ENCODE results near the gene RENBP.
A peak's percentile ranks its signal among the peaks of the same experiment; 100 is the strongest.

Gene RENBP

DNA sequence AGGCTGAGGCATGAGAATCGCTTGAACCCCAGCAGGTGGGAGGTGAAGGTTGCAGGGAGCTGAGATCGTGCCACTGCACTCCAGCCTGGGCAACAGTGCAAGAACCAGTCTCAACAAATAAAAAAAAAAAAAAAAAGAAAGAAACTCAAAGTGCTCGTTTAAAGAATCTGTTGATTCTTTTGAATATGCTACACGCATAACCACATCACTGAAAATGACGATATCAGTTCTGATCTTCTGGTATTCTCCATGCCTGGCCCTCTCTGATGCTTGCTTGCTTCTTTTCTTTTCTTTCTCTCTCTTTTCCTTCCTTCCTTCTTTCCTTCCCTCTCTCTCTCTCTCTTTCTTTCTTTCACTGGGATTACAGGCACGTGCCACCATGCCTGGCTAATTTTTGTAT, 32.6 kb downstream of the RENBP start:
- no peak for DNase-seq

DNA sequence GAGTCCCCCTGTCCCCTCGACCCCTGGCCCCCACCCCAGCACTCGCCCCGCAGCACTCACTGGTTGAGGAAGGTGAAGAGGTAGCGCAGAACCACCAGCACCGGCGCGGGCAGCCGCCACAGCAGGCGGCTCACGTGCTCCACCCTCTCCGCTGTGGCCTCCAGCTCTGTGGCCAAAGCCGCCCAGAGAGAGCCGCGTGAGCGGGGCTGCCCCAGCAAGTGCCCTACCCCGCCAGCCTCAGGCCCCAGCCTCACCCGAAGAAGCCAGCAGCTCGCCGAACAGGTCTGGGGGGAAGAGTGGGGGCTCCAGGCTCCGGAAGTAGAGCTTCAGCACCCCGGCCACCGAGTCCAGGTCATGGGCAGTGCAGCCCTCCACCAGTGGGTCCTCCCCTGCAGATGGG, 34.0 kb downstream of the RENBP start:
- no peak for DNase-seq

DNA sequence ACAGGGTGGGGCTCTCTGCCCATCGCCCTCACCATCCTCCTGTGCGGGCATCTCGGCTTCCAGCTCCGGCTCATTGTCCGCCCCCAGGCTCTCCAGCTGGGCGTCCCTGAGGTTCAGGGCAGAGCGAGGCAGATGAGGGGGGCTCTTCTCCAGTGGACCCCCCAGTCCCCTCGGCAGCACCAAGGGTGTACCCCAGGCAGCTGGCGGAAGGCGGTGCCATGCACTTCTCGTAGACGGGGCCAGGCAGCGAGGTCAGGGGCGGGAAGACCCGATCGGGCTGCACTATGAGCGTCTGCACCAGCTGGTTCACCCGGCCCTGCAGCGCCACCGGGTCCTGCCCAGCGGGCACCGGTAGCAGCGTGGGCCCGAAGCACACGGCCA, 34.5 kb downstream of the RENBP start:
- DNase-seq = no peak

DNA sequence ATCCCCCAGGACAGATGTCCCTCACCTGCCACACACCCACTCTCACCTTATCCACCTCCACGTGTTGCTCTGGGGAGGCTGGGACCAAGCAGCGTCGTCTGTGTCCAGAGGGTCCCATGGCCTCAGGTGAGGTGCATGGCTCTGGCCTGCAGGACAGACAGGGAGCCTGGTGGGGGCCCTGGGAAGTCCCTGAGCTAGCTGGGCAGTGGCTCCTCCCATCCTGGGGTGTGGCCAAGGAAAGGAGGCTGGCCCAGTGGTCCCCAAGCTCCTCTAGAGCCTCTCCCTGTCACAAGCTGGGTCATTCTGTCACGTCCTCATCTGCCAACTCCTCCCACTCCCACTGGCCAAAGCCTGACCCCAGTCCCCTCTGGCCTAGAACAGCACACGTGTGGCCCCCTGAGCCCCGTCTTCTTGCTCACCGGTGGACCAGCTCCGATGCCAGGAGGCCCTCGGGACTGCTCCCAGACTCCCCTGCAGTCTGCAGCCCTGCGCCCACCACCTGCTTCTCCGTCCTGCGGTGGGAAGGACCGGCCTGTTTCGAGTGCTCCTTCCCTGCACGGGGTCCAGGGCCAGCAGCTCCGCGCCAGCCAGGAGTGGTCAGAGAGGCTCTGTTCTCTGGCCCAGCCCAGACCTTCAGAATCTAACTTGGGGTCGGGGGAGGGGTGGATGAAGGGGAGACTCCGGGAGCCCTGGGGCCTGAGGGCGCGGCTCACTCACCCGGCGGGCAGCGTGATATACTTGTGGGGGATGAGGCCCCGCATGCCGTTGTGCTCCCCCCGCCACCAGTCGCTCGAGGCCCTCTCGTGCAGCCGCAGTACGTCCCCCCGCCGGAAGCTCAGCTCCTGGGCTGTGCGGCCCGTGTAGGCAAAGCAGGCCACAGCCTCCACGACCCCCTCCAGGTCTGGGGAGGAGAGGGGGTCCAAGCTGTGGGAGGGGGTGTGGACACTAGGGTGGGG, 35.1 kb downstream of the RENBP start:
- DNase-seq = no peak

DNA sequence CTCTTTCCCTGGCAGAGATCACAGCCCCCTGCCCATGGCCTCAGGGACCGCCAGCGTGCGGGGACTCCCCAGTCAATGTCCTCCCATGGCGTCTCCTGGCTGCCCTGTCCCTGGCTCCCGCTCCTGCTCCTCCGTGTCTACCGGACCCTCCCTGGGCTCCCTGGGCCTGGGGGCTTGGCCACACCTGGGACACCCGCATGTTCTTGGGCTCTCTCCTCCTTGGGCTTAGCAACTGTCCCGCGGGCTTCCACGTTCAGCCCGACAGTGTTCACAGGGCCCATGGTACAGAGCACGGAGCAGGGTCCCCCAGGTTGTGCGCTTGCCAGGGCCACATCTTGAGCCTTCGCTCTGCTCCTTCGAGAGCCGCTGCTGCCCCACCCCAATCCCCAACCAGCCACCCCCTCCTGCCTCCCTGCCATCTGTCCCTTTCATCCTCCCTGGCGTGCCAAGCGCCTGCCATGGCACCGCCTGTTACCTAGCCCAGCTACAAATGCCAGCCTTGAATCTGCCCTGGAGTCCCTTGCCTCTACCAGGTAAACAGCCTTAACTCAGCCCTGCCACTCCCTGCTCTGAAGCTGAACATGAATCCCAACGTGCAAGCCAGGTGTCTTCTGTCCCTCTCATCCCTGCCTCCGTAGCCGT, 36.1 kb downstream of the RENBP start:
- no peak for DNase-seq

DNA sequence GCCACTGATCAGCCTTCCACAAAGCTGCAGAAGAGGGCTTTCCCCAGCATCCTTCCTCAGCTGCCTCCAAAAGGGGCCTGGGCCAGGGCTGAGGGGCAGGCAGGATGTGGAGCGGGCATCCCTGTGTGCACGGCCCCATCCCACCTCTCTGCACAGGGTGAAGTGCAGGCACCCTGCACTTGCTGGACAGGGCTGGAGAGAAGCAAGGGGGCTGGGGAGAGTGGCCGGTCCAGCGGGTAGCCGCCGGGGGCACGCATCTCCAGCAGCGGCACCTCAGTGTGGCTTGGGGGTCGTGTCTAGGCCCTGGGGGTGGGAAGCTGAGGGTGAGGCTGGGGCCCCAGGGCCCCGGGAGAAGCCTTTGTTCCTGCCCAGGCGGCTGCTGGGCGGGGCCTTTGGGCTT, 37.0 kb downstream of the RENBP start:
- DNase-seq = no peak

DNA sequence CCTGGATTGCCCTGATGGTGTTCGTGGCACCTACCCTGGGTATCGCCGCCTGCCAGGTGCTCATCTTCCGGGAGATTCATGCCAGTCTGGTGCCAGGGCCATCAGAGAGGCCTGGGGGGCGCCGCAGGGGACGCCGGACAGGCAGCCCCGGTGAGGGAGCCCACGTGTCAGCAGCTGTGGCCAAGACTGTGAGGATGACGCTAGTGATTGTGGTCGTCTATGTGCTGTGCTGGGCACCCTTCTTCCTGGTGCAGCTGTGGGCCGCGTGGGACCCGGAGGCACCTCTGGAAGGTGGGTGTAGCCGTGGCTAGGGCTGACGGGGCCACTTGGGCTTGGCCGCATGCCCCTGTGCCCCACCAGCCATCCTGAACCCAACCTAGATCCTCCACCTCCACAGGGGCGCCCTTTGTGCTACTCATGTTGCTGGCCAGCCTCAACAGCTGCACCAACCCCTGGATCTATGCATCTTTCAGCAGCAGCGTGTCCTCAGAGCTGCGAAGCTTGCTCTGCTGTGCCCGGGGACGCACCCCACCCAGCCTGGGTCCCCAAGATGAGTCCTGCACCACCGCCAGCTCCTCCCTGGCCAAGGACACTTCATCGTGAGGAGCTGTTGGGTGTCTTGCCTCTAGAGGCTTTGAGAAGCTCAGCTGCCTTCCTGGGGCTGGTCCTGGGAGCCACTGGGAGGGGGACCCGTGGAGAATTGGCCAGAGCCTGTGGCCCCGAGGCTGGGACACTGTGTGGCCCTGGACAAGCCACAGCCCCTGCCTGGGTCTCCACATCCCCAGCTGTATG, 38.1 kb downstream of the RENBP start:
- DNase-seq = no peak

DNA sequence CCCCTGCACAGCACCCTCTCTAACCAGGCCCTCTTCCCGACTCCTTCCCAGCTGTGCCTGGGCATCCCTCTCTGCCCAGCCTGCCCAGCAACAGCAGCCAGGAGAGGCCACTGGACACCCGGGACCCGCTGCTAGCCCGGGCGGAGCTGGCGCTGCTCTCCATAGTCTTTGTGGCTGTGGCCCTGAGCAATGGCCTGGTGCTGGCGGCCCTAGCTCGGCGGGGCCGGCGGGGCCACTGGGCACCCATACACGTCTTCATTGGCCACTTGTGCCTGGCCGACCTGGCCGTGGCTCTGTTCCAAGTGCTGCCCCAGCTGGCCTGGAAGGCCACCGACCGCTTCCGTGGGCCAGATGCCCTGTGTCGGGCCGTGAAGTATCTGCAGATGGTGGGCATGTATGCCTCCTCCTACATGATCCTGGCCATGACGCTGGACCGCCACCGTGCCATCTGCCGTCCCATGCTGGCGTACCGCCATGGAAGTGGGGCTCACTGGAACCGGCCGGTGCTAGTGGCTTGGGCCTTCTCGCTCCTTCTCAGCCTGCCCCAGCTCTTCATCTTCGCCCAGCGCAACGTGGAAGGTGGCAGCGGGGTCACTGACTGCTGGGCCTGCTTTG, 38.9 kb downstream of the RENBP start:
- DNase-seq = no peak

DNA sequence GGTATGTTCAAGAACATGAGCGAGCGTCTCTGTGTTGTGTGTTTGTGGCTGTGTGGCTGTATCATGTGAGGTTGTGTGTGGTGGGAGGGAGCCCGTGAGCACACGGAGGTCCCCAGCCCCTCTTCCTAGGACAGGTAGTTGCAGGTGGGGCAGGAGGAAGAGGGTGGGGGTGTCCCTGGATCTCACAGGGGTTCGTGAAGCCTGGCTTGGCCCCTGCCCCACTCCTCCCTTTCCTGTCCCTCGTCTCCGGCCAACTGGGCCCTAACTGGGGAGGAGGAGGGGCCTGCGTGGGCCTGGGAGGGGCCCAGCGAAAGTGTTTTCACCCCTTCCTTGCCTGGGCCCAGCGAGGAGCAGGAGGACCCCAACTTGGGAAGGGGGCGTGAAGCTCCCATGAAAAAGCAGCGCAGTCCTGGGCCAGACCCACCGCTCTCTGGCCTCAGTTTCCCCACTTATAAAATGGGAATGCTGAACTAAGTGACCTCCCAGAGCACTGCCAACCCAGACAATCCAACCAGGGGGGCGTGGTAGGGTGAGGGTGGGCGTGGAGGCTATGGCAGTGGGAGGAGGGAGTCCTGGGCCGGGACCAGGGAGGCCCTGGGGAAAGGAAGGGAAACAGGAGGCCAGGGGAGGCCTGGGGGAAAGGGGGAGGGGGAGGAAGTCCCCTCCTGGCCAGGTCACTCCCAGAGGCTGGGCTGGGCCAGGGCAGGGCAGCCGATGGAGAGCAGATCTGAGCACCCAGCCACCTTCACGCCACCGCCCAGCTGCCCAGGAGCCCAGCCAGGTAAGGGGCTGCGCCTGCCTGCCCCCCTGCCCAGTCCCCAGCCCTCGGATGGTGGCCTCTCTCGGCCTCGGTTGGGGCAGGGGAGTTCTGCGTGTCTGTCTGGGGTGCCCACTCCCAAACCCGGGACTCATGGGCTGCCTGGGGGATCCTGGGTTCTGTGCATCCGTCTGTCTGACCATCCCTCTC, 40.2 kb downstream of the RENBP start, which contains the start of gene AVPR2:
AVPR2 (plus strand) TSS at position 683 of the 967 bp plus-strand sequence. CDS start 473 bp downstream, outside the sequence.
- DNase-seq = no peak

DNA sequence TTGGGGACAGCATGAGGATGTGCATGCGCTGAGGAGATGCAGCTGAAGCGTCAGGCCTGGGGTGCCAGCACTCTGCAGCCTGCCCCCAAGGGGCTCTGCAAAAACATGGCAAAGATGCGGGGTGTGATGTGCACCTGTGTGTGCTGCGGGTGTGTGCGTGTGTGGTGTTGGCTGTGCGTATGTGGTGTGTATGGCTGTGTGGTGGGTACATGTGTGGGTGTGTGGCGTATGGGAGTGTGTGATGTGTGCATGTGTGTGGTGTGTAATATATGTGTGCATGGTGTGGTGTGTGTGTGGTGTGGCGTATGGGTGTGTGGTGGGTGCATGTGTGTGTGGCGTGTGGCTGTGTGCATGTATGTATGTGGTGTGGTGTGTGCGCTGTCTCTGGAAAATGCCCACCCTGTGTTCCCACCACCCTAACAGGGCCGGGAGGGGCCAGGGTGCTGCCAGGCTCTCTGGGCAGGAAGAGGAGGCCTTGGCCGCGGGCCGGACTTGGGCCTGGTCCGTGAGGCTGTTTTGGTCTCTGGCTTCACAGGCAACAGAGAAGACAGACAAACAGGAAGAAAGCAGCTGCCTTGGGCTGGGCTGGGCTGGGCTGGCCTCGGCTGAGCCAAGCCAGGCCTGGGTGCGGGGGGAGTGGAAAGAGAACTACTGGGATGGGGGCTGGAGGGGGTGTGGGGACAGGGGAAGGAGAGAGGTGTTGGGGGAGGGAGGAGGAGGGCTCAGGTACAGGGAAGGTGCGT, 41.0 kb downstream of the RENBP start:
- no peak for DNase-seq

DNA sequence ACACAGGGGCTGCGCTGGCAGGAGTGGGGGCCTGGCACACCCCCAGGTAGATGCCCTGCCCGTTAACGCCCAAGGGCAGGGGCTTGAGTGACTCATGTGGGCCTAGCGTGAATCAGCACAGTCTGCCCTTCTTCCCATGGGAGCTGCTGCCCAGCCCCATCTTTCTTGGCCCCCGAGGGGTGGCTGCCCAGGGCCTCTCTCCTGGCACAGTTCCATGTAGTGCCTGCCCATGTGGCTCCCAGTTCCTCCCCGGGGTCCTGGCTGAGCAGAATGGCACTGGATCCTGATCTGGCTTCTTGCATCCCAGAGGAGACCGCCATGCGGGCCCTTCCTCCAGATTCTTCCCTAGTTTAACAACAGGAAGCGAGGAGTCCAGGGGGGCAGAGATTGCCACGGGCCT, 42.1 kb downstream of the RENBP start:
- no peak for DNase-seq

DNA sequence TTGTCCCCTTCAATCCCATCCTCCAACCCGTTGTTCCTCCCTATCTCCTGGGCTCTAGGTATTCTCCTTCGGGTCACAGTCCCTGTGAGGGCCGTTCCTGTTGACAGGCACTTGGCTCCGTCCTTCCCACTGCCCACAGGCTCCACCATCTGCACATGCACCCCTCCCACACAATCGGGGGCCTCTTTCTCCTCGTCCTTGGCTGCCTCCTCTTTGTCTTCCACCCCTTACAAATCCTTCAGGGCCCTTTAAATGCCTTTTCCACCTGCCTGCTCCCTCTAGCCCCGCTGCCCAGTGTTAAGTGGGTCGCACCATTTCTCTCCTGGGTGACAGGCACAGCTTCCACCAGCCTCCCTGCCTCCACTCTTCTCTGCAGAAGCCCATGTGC, 42.7 kb downstream of the RENBP start:
- DNase-seq = no peak

DNA sequence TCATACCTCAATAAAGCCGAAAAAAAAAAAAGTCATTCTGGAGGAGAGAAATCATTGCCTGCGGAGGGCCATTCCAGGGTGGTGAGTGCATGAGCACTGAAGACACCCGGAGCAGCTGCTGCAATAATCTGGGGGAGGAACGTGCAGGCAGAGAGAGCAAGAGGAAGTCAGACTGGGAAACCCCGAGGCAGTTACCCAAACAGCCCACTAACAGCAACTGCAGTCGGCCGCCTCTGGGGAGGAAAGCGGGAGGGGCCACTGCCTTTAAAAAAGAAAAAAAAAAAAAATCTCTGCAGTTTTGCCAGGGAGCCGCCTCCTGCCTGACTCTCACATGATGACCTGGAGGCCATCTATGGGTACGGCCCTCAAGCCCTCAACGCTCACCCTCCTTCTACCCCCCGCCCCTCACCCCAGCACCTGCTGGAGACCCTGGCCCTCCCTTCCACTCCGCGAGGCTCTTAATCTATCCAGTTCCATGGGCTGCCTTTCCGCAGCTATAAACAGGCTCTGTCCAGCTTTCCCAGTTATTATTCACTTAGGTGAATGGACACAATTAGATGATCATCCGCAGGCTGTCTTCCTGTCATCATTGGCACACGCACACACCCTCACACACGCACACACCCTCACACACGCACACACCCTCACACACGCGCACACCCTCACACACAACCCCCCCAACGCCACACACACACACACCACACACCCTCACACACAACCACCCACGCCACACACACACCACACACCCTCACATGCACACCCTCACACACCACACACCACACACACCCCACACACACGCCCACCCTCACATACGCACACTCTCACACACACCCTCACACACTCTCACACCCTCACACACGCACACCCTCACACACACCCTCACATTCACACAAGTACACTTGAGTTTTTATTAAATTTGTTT, 43.4 kb downstream of the RENBP start:
- peak; percentile 49 for DNase-seq

DNA sequence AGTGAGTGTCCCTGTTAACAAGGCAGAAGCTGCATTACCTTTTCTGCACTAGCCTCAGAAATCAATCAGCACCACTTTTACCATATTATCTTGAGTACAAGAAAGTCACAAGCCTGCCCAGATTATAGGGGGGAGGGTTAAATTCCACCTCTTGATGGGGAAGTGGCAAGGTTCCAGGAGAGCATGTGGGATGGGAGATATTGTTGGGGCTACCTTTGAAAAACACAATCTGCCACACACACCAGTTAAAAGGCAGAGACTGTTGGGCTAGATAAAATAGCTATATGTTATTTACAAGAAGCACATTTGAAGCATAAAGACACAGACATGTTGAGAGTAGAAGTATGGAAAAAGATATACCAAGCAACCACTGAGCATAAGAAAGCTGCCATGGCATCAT, 46.5 kb downstream of the RENBP start:
- DNase-seq = no peak

DNA sequence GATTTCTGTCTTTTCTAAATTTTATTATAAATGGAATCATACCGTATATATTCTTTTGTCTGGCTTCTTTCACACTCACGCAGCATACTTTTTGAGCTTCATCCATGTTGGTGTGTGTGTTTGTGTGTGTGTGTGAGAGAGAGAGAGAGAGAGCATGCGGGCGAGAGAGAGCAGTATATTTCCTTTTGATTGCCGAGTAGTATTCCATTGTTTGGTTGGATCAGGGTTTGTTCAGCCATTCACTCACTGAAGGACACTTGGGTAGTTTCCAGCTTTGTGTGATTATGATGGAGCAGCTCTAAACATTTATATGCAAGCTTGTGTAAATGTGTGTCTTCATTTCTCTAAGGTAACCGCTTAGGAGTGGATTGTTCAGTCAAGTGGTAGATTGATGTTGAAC, 55.3 kb downstream of the RENBP start:
- no peak for DNase-seq

DNA sequence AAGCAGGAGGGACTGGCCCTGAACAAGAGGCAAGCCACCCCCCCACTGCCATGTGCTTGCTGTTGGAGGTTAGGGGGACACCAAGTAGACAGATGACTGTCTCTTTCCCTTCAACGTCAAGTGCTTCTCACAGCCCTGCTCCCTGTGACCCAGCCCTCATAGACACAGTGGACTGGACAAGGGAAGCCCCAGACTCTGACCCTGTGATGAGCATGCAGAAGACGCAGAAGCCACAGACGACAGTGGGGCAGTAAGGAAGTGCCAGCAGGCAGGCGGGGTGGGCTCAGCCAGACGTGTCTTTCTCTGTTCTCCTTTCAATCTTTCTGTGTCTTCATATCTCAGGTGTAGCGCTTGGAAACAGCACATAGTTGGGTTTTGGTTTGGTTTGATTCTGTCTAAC, 56.1 kb downstream of the RENBP start:
- no peak for DNase-seq

DNA sequence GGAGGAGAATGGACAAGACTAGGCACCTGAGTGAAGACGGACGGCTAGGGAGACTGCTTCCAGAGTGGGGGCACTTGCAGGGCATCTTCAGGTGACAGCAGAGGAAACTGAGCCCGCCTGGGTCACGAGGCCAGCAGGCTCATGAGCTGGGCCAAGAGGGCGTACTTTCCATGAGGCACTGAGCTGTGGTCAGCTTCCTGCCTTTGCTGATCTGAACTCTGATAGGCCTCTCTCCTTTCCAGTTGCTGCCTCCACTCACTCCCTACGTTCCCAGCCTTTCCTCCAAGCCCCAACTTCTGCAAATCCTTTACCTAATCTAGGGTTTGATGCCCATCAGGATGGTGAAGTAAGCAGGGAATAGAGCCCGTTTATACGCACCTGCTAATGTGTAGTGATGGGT, 57.1 kb downstream of the RENBP start:
- DNase-seq = no peak

DNA sequence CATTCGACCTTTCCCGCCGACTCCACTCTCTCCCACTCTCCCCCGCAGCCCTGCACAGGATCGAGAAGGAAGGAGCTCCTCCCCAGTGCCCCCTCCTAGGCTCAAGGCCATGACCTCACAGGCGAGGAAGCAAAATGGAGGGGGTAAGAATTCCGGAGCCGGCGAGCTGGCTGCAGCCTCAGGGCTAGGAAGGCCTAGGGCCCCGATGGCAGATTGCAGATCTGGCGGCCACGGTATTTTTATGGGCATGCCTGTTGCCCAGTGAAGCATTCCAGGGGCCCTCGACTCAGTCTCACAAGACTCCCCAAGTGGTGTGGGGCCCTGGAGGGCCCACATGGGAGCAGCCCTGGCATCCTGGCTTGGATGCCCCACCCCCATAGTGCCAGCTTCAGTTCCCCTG, 57.5 kb downstream of the RENBP start:
- no peak for DNase-seq

DNA sequence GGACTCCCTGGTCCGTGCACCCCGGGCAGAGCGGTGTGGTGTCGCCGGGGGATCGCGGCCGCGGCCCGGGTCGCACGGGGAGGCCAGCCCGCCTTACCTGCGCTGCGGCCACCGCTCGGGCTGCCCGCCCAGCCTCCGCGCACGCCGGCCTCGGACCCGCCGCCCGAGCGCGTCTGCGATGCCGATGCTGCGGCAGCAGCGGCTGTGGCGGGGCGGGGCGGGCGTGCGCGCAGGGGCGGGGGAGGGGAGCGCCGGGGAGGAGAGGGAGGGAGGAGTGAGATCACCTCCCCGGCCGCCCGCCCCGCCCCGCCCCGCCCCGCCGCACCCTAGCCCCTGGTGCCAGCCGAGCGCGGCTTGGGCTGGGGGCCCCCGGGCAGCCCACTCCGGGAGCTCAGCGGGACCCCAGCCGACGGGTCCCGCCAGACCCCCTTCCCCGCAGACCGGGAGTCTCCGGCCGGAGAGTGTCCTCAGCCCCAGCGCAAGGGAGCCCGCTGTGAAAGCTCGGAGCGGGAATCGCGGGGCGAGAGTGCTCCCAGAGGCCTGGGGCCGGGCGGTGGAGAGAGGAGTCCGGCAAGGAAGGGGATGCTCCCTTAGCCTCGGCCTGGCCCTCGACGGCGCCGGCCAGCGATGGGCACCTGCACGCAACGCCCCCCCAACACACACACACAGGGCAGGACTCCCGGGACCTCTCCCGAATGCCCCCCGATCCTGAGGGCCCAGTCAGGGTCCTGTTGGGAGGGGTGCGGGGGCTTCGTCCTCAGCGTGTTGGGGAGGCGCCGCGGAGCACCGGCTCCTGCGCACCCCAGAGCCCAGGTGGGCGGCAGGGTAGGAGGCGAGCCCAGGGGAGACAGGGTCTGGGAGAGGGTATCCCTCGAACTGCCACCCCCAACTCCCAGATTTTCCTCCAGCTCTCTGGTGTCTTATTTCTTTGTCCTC, 58.2 kb downstream of the RENBP start, which contains the start of gene L1CAM:
L1CAM (minus strand) TSS at position 206 of the 936 bp plus-strand sequence. CDS start 10,337 bp downstream, outside the sequence.
- peak; percentile 38 for DNase-seq
